SK-N-SH treated with all-trans-retinoic acid at 6 μM for 48 hours (cell line): ENCODE data around the gene ANKRD49.

Experiments
- ATAC-seq: fragments of 200-7000 bp; cut with Tn5 transposase; 3 replicates; pipeline ENCODE4 v1.9.1; 2020; ENCODE audit warnings: mild to moderate bottlenecking, moderate library complexity
- CREB5 ChIP-seq: fragments of 250-450 bp; sonication (Bioruptor Pico); IDR thresholded peaks from 2 replicates; pipeline ENCODE4 v1.5.1; 2020; ENCODE audit warnings: low read depth, mild to moderate bottlenecking, moderate library complexity
- CSDC2 ChIP-seq: fragments of 250-450 bp; sonication (Bioruptor Pico); IDR thresholded peaks from 2 replicates; pipeline ENCODE4 v1.5.0; 2020; ENCODE audit warnings: mild to moderate bottlenecking, moderate library complexity
- CSRNP3 ChIP-seq: fragments of 250-450 bp; sonication (Bioruptor Pico); IDR thresholded peaks from 2 replicates; pipeline ENCODE4 v1.5.1; 2021; ENCODE audit warnings: mild to moderate bottlenecking, moderate library complexity
- GLIS3 ChIP-seq: fragments of 250-450 bp; sonication (Bioruptor Pico); IDR thresholded peaks from 2 replicates; pipeline ENCODE4 v1.5.0; 2020; ENCODE audit warnings: mild to moderate bottlenecking, moderate library complexity
- ISL1 ChIP-seq: fragments of 250-450 bp; sonication (Bioruptor Pico); IDR thresholded peaks from 2 replicates; pipeline ENCODE4 v2.1.2; 2022; ENCODE audit warnings: mild to moderate bottlenecking, moderate library complexity
- PATZ1 ChIP-seq: fragments of 250-450 bp; sonication (Bioruptor Pico); IDR thresholded peaks from 2 replicates; pipeline ENCODE4 v1.8.0; 2020; ENCODE audit warnings: mild to moderate bottlenecking, moderate library complexity, borderline replicate concordance
- POU6F1 ChIP-seq: fragments of 250-450 bp; sonication (Bioruptor Pico); IDR thresholded peaks from 2 replicates; pipeline ENCODE4 v1.8.0; 2021; ENCODE audit warnings: low read depth, mild to moderate bottlenecking, moderate library complexity, borderline replicate concordance
- PPARA ChIP-seq: fragments of 250-450 bp; sonication (Bioruptor Pico); IDR thresholded peaks from 2 replicates; pipeline ENCODE4 v1.5.0; 2020; ENCODE audit warnings: mild to moderate bottlenecking, borderline replicate concordance
- RARB ChIP-seq: fragments of 250-450 bp; sonication (Bioruptor Pico); IDR thresholded peaks from 2 replicates; pipeline ENCODE4 v1.8.0; 2021; ENCODE audit warnings: mild to moderate bottlenecking, moderate library complexity
- TCF4 ChIP-seq: fragments of 250-450 bp; sonication (Bioruptor Pico); IDR thresholded peaks from 2 replicates; pipeline ENCODE4 v1.8.0; 2021; ENCODE audit warnings: mild to moderate bottlenecking, moderate library complexity, borderline replicate concordance
- TOX ChIP-seq: fragments of 250-450 bp; sonication (Bioruptor Pico); IDR thresholded peaks from 2 replicates; pipeline ENCODE4 v1.8.0; 2021; ENCODE audit warnings: mild to moderate bottlenecking, moderate library complexity, borderline replicate concordance
- TSHZ2 ChIP-seq: fragments of 250-450 bp; sonication (Bioruptor Pico); IDR thresholded peaks from 2 replicates; pipeline ENCODE4 v1.5.0; 2020; ENCODE audit warnings: mild to moderate bottlenecking, moderate library complexity
- ZFP3 ChIP-seq: fragments of 250-450 bp; sonication (Bioruptor Pico); IDR thresholded peaks from 2 replicates; pipeline ENCODE4 v1.5.0; 2020; ENCODE audit warnings: mild to moderate bottlenecking, moderate library complexity
- ZFP30 ChIP-seq: fragments of 450-650 bp; formaldehyde crosslinking; IDR thresholded peaks from 2 replicates; pipeline ENCODE4 v1.5.0; 2022; ENCODE audit warnings: mild to moderate bottlenecking, moderate library complexity
- ZNF565 ChIP-seq: fragments of 450-650 bp; formaldehyde crosslinking; conservative IDR thresholded peaks from 2 replicates; pipeline ENCODE4 v1.5.0; 2020; ENCODE audit warnings: low read depth, mild to moderate bottlenecking, moderate library complexity
- ZNF8 ChIP-seq: fragments of 450-650 bp; formaldehyde crosslinking; IDR thresholded peaks from 2 replicates; pipeline ENCODE4 v1.5.0; 2020; ENCODE audit warnings: mild to moderate bottlenecking, moderate library complexity

The ANKRD49 gene

GRCh38 chr11:94493281-94494125, at the start of gene ANKRD49, which contains the start of gene MRE11:
ANKRD49 (plus strand) TSS chr11:94493984; CDS start chr11:94496694, 2,710 bp downstream.
MRE11 (minus strand) TSS chr11:94493844; CDS start chr11:94492801, 1,043 bp downstream.
- peak; percentile 100 for ATAC-seq
- no peak for TF ChIP-seq POU6F1 (CRISPR knock-in tag)
- peak; percentile 41; the same call in 1 of the 2 replicates for TF ChIP-seq TSHZ2 (CRISPR knock-in tag)

- TF ChIP-seq ZFP3: no peak
- no peak for TF ChIP-seq RARB
- TF ChIP-seq CSRNP3: no peak
- no peak for TF ChIP-seq GLIS3 (CRISPR knock-in tag)
- TF ChIP-seq TCF4 (CRISPR knock-in tag): no peak
- TF ChIP-seq PPARA (CRISPR knock-in tag): no peak
- TF ChIP-seq PATZ1: no peak
- no peak for ATAC-seq
These were observed 48.1 kb upstream of the ANKRD49 start for GRCh38 chr11:94445641-94446040.

- TF ChIP-seq ZFP30: no peak
- TF ChIP-seq GLIS3 (CRISPR knock-in tag): no peak
- TF ChIP-seq CREB5: no peak
- TF ChIP-seq ISL1 (CRISPR knock-in tag): no peak
- TF ChIP-seq CSDC2: no peak
- no peak for ATAC-seq
These were observed 46.6 kb upstream of the ANKRD49 start for GRCh38 chr11:94447149-94447548.

- no peak for TF ChIP-seq CSDC2
- no peak for TF ChIP-seq ZNF565 (CRISPR knock-in tag)
- no peak for TF ChIP-seq ZNF8 (CRISPR knock-in tag)
- TF ChIP-seq ZFP3: no peak
- no peak for TF ChIP-seq TOX
- no peak for ATAC-seq
These were observed 44.8 kb upstream of the ANKRD49 start for GRCh38 chr11:94449029-94449428.

- no peak for ATAC-seq
- no peak for TF ChIP-seq ZNF565 (CRISPR knock-in tag)
These were observed 44.3 kb upstream of the ANKRD49 start for GRCh38 chr11:94449437-94449836.
